ENCODE data around the gene DLGAP1.
A peak's percentile ranks its signal among the peaks of the same experiment; 100 is the strongest.
"Not testable (repeated sequence)": the region's sequence is repeated elsewhere in the genome, so short reads cannot be mapped to it uniquely, and the experiment has no call there.

Gene DLGAP1

GRCh38 chr18:3594760-3595368 lies 860.2 kb downstream of the DLGAP1 start:
- no peak for DNase-seq

GRCh38 chr18:3593904-3594759 lies 861.0 kb downstream of the DLGAP1 start:
- DNase-seq = peak; percentile 88

- no peak for DNase-seq
Observed at GRCh38 chr18:3593381-3593903, 861.7 kb downstream of the DLGAP1 start.

- no peak for DNase-seq
Observed at GRCh38 chr18:3592864-3593263, 862.2 kb downstream of the DLGAP1 start.

- DNase-seq = no peak
Observed at GRCh38 chr18:3590096-3590630, 864.9 kb downstream of the DLGAP1 start.

- DNase-seq = peak; percentile 69
Observed at GRCh38 chr18:3585656-3586509, 869.2 kb downstream of the DLGAP1 start.

- DNase-seq = no peak
Observed at GRCh38 chr18:3584897-3585460, 870.1 kb downstream of the DLGAP1 start.

GRCh38 chr18:3584266-3584861 lies 870.7 kb downstream of the DLGAP1 start:
- no peak for DNase-seq

- no peak for DNase-seq
Observed at GRCh38 chr18:3583873-3584247, 871.2 kb downstream of the DLGAP1 start.

- not testable (repeated sequence) for DNase-seq
Observed at GRCh38 chr18:3583106-3583872, 871.8 kb downstream of the DLGAP1 start.

GRCh38 chr18:3581890-3582289 lies 873.2 kb downstream of the DLGAP1 start:
- no peak for DNase-seq

GRCh38 chr18:3580523-3581025 lies 874.5 kb downstream of the DLGAP1 start:
- DNase-seq = not testable (repeated sequence)

- no peak for DNase-seq
Observed at GRCh38 chr18:3579701-3580100, 875.4 kb downstream of the DLGAP1 start.

- DNase-seq = no peak
Observed at GRCh38 chr18:3578621-3579020, 876.5 kb downstream of the DLGAP1 start.

- no peak for DNase-seq
Observed at GRCh38 chr18:3577281-3577855, 877.7 kb downstream of the DLGAP1 start.

- DNase-seq = no peak
Observed at GRCh38 chr18:3572761-3573160, 882.3 kb downstream of the DLGAP1 start.

- DNase-seq = no peak
Observed at GRCh38 chr18:3566851-3567250, 888.3 kb downstream of the DLGAP1 start.

GRCh38 chr18:3560755-3561154 lies 894.4 kb downstream of the DLGAP1 start:
- DNase-seq = no peak

- no peak for DNase-seq
Observed at GRCh38 chr18:3554811-3555427, 900.2 kb downstream of the DLGAP1 start.

GRCh38 chr18:3554091-3554601 lies 901.0 kb downstream of the DLGAP1 start:
- no peak for DNase-seq
